Activated CD8-positive, alpha-beta T cell treated with anti-CD3 and anti-CD28 coated beads, Interleukin-2, amount 10 ng/mL, durations not matched to agents 7 days and 5 days (primary cell): ENCODE data around the gene AMBRA1. TPM values are rescaled to one million over a fixed set of nuclear protein-coding genes. Genes with fewer than 3 reads are reported as not detected.

ENCODE experiments used
- ATAC-seq: fragments of 150-1000 bp; cut with Tn5 transposase; one replicate; pipeline ENCODE4 v1.10.0; 2021; ENCODE audit warnings: moderate library complexity
- CTCF ChIA-PET: fragments of 350-600 bp; sonication (Branson Sonifier 250); formaldehyde crosslinking; loops from one replicate; lab custom pipeline; 2021; ENCODE audit warnings: antibody characterized with exemption; lab: Charles Lee
- POLR2A ChIA-PET: fragments of 350-600 bp; sonication (Branson Sonifier 250); formaldehyde crosslinking; loops from one replicate; lab custom pipeline; 2021; ENCODE audit warnings: antibody characterized with exemption; lab: Charles Lee
- DNase-seq: peaks from one replicate; pipeline ENCODE4 v3.0.0-alpha.2; 2020
- H3K27ac Mint-ChIP-seq: one replicate; pipeline ENCODE4 v1.8.0; 2021; ENCODE audit warnings: mild to moderate bottlenecking, mixed read lengths
- H3K27me3 Mint-ChIP-seq: one replicate; pipeline ENCODE4 v1.8.0; 2021; ENCODE audit warnings: low read depth, mixed read lengths
- H3K36me3 Mint-ChIP-seq: one replicate; pipeline ENCODE4 v1.8.0; 2021; ENCODE audit warnings: low read depth, mixed read lengths
- H3K4me1 Mint-ChIP-seq: one replicate; pipeline ENCODE4 v1.8.0; 2021; ENCODE audit warnings: low read depth, mixed read lengths
- H3K4me3 Mint-ChIP-seq: one replicate; pipeline ENCODE4 v1.8.0; 2021; ENCODE audit warnings: mild to moderate bottlenecking, mixed read lengths
- H3K9me3 Mint-ChIP-seq: one replicate; pipeline ENCODE4 v1.8.0; 2022; ENCODE audit warnings: mixed read lengths; ENCODE audit not compliant: insufficient read depth
- total RNA-seq, 2 experiments: library from RNA; stranded (reverse); gene quantifications; one replicate each; pipeline ENCODE4 v1.2.3, GENCODE V29; 2021

Gene AMBRA1
- total RNA-seq, 2 experiments from 2014 or later = 34.0 to 35.1 TPM

DNA sequence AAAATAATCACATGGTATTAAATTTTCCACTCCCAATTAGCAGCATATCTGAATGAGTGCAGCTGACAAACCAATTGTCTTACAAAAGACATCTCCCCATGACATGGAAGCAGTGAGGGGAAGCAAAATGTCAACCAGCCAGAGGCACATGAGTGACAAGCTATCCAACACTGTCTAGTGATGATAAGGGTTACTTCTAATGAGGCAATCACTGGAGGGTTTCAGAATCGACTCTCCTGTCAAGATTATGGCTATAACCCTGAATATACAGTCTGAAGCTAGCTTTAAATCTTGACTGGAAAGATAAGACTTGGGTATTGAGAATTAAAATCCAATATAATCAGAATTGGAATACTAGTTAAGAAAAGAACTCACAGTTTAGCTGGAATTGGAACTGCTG lies 50.3 kb downstream of the AMBRA1 start:
- ATAC-seq (no peak), DNase-seq (no peak)
- H3K4me3 Mint-ChIP-seq = no peak overlapping the region
- H3K9me3 Mint-ChIP-seq = no peaks in the 10 kb centered on the region
- no peaks in the 10 kb centered on the region for H3K27me3 Mint-ChIP-seq
- no peak overlapping the region for H3K27ac Mint-ChIP-seq
- H3K36me3 Mint-ChIP-seq = peaks cover 53% of the 10 kb centered on the region
- H3K4me1 Mint-ChIP-seq = no peaks in the 10 kb centered on the region
- CTCF ChIA-PET = interaction anchor here (1.2 to 1.5 kb wide), 2 partner anchors 54 to 175 kb away, joined by 3 to 4 read pairs; no protein-coding TSS in a partner anchor
- POLR2A ChIA-PET = no interaction called here

DNA sequence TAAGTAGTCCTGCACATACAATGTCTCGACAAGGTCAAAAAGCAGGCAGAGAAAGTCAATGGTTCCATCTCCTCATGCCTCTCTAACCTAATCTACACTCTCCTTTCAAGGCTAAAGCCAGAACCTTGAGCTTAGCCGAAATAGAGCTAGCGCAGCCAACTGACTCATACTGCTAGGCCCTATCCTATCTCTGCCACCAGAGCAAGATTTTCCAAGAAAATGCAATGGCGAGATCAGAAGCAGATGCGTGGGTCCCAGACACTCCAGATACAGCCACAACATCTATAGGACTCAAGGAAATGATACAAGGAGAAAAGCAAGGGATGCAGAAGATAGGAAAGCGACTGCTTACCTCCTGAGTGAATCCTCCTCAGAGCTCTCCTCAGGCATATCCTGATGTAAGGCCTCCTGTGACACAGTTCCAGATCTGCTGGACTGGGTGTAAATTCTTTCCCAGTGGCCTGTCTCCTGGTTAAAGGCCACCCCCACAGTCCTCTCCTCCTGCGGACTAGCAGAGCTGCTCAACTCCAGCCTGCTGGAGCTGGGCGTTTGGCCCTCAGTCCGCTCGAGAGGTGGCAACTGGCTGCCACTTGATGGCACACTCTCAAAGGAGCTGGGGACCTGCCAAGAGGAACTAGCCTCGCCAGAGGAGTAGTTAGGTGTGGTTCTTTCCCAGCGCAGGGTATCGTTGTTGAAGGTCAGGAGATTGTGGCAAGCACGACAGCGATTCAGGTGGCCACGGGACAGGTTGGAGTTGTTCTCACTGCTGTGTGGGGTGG lies 52.0 kb downstream of the AMBRA1 start:
- ChIA-PET POLR2A (interaction anchor here (0.7 kb wide), 1 partner anchor 14 kb away, joined by 3 read pairs; no protein-coding TSS in a partner anchor), CTCF (interaction anchor here (2.5 kb wide), 1 partner anchor 13 kb away, joined by 12 read pairs; no protein-coding TSS in a partner anchor)
- peaks cover 48% of the 10 kb centered on the region for H3K36me3 Mint-ChIP-seq
- ATAC-seq = no peak
- peaks cover 6% of the 10 kb centered on the region for H3K4me1 Mint-ChIP-seq
- no peak overlapping the region for H3K4me3 Mint-ChIP-seq
- DNase-seq = no peak
- H3K9me3 Mint-ChIP-seq = no peaks in the 10 kb centered on the region
- no peak overlapping the region for H3K27ac Mint-ChIP-seq
- H3K27me3 Mint-ChIP-seq = no peaks in the 10 kb centered on the region

DNA sequence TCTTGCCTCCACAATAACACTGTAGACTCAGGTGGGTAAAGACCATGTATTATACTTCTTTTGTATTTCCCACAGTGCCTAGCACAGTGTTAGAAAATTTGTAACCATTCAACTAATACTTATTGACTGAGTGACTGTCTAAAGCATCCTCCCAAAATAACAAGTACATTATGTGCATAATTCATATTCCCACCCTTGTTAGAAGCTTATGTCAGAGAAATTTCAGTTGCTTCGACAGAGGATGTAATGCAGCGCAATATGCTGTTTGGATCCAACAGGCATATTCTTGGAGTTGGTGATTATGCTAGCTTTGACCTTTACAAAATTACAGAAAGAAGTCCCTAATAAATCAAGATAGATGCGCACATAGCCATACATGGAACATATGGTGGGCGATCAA lies 53.0 kb downstream of the AMBRA1 start:
- no peak overlapping the region for H3K27ac Mint-ChIP-seq

DNA sequence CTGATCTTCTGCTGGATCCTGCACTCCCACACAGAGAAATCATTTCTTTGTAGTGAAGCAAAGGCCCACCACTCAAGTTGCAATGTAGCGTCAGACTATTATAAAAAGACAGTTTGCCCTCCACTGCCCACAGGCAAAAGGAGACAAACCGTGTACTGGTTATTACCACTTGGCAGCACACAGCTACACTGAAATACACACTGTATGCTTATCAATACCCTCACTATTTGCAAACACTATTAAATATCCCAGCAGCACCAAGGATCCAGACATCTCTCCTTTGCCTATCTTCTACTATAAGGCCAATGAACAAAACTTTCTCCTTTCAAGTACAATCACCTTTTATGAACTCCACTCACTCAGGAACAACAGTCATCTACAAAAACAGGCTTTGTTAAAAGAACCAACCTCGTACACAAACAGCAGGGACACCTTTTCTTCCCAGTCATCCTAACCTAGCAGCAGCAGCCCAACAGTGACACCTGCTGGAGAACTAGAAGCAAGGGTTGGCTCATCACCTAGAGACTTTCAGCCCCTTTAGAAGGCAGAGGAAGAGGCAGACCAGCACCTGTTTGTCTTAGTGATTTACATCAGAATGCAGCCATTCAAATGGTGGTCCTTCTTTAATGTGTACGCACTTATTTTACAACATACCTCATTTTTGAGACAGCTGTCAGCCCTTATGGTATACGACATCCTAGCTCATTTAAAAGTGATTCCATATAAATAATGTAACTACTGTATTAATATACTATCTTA lies 56.1 kb downstream of the AMBRA1 start:
- H3K27me3 Mint-ChIP-seq = no peaks in the 10 kb centered on the region
- no peak overlapping the region for H3K4me3 Mint-ChIP-seq
- peaks cover 6% of the 10 kb centered on the region for H3K4me1 Mint-ChIP-seq
- peaks cover 17% of the 10 kb centered on the region for H3K36me3 Mint-ChIP-seq
- CTCF ChIA-PET = interaction anchor here (0.8 to 3.4 kb wide), 10 partner anchors 9 to 149 kb away, joined by 3 to 14 read pairs (median 3); no protein-coding TSS in a partner anchor
- DNase-seq (peak; percentile 78), ATAC-seq (peak; percentile 96)
- no peaks in the 10 kb centered on the region for H3K9me3 Mint-ChIP-seq
- no peak overlapping the region for H3K27ac Mint-ChIP-seq
- POLR2A ChIA-PET = no interaction called here

More for the DNA sequence above, 53.0 kb downstream of the AMBRA1 start:
- Mint-ChIP-seq H3K4me3 (no peak overlapping the region), H3K4me1 (peaks cover 6% of the 10 kb centered on the region), H3K36me3 (peaks cover 43% of the 10 kb centered on the region), H3K9me3 (no peaks in the 10 kb centered on the region), H3K27me3 (no peaks in the 10 kb centered on the region)
- ChIA-PET POLR2A (no interaction called here), CTCF (interaction anchor here (2.5 kb wide), 1 partner anchor 12 kb away, joined by 12 read pairs; no protein-coding TSS in a partner anchor)
- no peak for ATAC-seq
- DNase-seq = no peak

DNA sequence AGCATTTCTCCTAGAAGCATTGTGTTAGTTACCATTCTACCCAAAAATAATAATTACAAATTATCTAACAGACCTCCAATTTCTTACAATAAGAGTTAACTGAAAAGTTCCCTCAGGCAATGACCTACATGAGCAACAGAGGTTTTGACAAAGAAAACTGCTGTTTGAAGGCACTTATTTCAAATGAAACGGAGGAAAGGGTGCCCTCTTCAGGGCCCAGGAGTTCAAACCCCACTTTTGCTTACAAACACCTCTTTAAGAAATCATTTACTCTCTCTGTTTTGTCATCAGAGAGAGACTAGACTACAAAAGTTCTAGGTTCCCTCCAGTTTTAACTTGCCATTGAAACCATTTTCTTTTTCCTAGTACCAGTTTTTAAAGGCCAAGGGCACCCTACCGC lies 56.7 kb downstream of the AMBRA1 start:
- peaks cover 6% of the 10 kb centered on the region for H3K4me1 Mint-ChIP-seq
- ATAC-seq (no peak), DNase-seq (no peak)
- ChIA-PET POLR2A (no interaction called here), CTCF (interaction anchor here (0.9 to 3.4 kb wide), 6 partner anchors 8 to 138 kb away, joined by 3 to 14 read pairs (median 4); no protein-coding TSS in a partner anchor)
- H3K4me3 Mint-ChIP-seq = no peak overlapping the region
- peaks cover 12% of the 10 kb centered on the region for H3K36me3 Mint-ChIP-seq
- no peaks in the 10 kb centered on the region for H3K9me3 Mint-ChIP-seq
- H3K27ac Mint-ChIP-seq = no peak overlapping the region
- H3K27me3 Mint-ChIP-seq = no peaks in the 10 kb centered on the region

DNA sequence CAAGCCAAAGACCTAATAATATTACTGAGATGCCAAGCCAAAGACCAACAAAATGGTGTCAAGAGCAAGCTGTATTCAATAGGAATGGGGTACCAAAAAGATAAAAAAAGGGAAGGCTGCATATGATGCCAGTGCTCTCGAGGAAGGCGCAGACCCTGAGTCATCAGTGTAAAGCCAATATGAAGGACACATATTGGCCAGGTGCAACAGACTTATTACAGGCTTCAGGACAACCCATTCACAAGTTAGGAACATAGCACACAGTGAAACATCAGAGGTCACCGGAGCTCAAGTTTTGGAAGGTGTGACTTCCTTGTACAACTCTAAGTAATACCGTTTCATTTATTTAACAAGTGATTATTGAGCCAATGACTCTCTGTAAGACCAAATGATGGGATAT lies 58.1 kb downstream of the AMBRA1 start:
- POLR2A ChIA-PET = no interaction called here
- no peak for ATAC-seq
- CTCF ChIA-PET = interaction anchor here (0.9 to 1.8 kb wide), 3 partner anchors 46 to 183 kb away, joined by 3 to 5 read pairs (median 5); no protein-coding TSS in a partner anchor

DNA sequence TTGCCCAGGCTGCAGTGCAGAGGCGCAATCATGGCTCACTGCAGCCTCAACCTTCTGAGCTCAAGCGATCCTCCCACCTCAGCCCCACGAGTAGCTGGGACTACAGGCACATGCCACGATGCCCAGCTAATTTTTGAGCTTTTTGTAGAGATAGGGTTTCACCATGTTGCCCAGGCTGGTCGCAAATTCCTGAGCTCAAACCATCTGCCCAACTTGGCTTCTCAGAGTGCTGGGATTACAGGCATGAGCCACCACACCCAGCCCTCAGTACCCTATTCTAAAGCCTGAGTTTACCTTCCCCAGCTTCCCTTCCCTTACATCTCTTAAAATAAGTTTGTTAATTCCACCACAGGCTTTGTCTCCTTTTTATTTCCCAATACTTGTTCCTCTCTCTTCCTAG lies 59.1 kb downstream of the AMBRA1 start:
- no peak for DNase-seq
- POLR2A ChIA-PET = no interaction called here
- Mint-ChIP-seq H3K4me1 (peaks cover 6% of the 10 kb centered on the region), H3K27me3 (no peaks in the 10 kb centered on the region), H3K9me3 (no peaks in the 10 kb centered on the region), H3K27ac (no peak overlapping the region), H3K4me3 (no peak overlapping the region), H3K36me3 (peaks cover 2% of the 10 kb centered on the region)
- CTCF ChIA-PET = interaction anchor here (1.8 kb wide), 1 partner anchor 45 kb away, joined by 5 read pairs; no protein-coding TSS in a partner anchor
- no peak for ATAC-seq

More for the DNA sequence above, 58.1 kb downstream of the AMBRA1 start:
- H3K4me3 Mint-ChIP-seq = no peak overlapping the region
- no peaks in the 10 kb centered on the region for H3K9me3 Mint-ChIP-seq
- no peak overlapping the region for H3K27ac Mint-ChIP-seq
- peaks cover 5% of the 10 kb centered on the region for H3K36me3 Mint-ChIP-seq
- no peaks in the 10 kb centered on the region for H3K27me3 Mint-ChIP-seq
- peaks cover 6% of the 10 kb centered on the region for H3K4me1 Mint-ChIP-seq
- DNase-seq = no peak

DNA sequence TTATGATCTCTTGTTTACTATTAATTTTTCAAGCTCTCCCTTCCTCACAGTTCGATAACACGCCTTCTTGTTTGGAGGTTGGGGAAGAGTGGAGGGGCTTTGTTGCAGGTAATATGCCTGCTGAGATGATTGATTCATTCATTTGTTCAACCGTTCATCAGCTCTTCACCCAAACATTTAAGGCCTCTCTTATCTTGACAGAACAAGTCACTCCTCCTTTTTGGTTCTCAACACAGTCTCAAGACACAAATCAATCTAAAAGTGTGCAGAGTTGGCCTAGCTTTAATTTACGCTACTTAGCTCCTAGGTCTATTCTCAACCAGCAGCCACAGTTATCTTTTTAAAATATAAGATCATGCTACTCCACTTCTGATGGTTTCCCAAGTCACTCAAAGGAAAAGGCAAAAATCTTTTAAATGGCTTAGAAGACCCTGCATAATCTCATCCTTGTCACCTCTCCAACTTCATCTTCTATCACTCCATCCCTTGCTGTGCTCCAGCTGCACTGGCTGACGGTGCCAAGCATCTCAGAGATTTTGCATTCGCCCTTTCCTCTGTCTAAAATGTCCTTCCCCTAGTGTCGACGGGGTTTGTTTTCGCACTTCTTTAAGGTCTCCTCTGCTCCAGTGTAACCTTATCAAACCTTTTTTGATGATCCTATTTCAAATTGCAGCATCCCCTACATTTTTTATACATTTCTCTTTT lies 60.3 kb downstream of the AMBRA1 start:
- Mint-ChIP-seq H3K27me3 (no peaks in the 10 kb centered on the region), H3K27ac (no peak overlapping the region), H3K9me3 (no peaks in the 10 kb centered on the region), H3K4me1 (peaks cover 18% of the 10 kb centered on the region), H3K36me3 (peaks cover 2% of the 10 kb centered on the region), H3K4me3 (no peak overlapping the region)
- ChIA-PET CTCF (interaction anchor here (1.1 to 1.6 kb wide), 2 partner anchors 37 to 43 kb away, joined by 3 to 9 read pairs; no protein-coding TSS in a partner anchor), POLR2A (no interaction called here)
- DNase-seq = no peak
- ATAC-seq = no peak

DNA sequence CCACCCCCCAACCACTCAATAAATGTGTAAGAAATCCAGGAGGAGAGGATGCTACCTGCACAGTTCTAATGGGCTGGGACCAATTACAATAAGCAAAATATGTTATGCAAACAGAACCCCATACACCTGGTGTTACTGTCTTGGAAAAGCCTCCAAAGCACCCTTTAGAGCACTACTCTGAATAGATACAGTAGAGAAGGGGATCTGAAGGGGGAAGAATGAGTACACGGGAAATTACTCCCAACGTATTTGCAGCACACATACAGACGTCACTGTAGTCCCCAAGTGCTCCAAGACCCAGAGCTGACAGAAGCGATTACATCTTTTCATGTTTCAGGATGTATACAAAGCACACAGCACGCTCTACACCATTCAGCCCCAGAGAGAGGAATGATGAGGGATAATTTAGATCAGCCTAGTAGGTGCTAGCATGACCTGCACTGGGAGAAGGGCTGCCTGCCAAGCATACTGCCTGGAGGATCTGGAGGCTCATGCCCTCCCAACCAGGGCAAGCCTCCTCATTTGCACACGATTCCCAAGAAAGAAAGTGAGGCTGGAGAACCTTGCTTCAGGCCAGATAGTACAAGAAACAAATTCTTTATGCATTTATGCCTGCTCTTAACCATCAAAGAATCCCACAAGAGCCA lies 63.8 kb downstream of the AMBRA1 start:
- H3K27me3 Mint-ChIP-seq = no peaks in the 10 kb centered on the region
- peaks cover 17% of the 10 kb centered on the region for H3K4me1 Mint-ChIP-seq
- ChIA-PET CTCF (interaction anchor here (0.6 to 2.6 kb wide), 43 partner anchors 8 to 457 kb away, joined by 3 to 24 read pairs (median 5); partner anchors contain the start of genes AMBRA1, ATG13 and HARBI1), POLR2A (no interaction called here)
- no peak overlapping the region for H3K27ac Mint-ChIP-seq
- H3K4me3 Mint-ChIP-seq = no peak overlapping the region
- H3K36me3 Mint-ChIP-seq = peaks cover 7% of the 10 kb centered on the region
- no peak for ATAC-seq
- no peaks in the 10 kb centered on the region for H3K9me3 Mint-ChIP-seq
- DNase-seq = no peak

DNA sequence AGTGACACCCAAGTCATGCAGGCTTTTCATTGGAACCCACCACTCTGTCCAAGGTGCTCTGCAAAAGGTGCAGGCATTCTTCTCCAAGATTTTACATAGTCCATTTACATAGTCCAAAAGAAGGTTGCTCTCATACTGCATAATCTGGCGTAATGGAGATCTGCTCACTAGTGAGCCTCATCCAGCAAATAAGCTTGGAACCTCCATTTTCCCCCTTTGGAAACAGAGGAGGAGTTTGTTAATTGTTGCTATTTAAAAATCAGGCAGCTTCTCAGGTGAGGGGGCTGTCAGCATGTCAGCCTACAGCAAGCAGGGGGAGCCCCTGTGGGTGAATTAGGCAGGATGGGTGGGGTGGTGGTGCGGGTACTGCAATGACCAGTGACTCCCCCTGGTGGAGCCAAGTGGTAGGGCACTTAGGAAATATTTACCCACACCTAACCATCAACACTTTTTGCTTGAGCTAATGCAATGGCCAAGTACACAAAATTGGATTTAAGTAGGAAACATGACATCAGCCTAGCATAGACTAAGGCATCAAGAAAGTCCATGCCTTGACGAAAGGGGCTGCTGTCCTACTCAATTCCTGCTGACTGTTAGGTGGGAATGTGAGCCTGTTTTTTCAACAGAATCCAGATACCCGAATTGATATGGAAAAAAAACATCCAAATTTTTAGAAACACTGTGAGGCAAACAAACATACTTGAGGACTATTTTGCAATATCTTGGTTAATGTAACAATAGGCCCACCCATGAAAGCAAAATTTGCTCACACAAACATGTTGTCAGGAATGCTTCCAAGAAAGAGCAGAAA lies 64.5 kb downstream of the AMBRA1 start:
- Mint-ChIP-seq H3K4me3 (no peak overlapping the region), H3K27me3 (no peaks in the 10 kb centered on the region), H3K4me1 (peaks cover 17% of the 10 kb centered on the region), H3K36me3 (peaks cover 7% of the 10 kb centered on the region), H3K9me3 (no peaks in the 10 kb centered on the region), H3K27ac (no peak overlapping the region)
- ATAC-seq (peak; percentile 92), DNase-seq (peak; percentile 85)
- ChIA-PET POLR2A (no interaction called here), CTCF (interaction anchor here (0.6 to 1.9 kb wide), 47 partner anchors 9 to 456 kb away, joined by 3 to 24 read pairs (median 5); partner anchors contain the start of genes AMBRA1, ATG13 and HARBI1)
